ENCODE data around the gene UQCC3.

- TF ChIP-seq CTCF (IDR thresholded peaks at IDR 0.05) = no peak
- TF ChIP-seq POLR2A (IDR thresholded peaks at IDR 0.05) = no peak
Measured at GRCh38 chr11:62665599-62666258, 5.7 kb upstream of the UQCC3 start.
